Testis (tissue), 3 donors: ENCODE data around the gene NMRAL1. TPM values are rescaled to one million over a fixed set of nuclear protein-coding genes. Genes with fewer than 3 reads are reported as not detected.

Experiments used
- DNase-seq: peaks from one replicate; pipeline ENCODE4 v3.0.0-alpha.2; 2019
- H3K27ac ChIP-seq, 2 donors: fragments of 200-600 bp; sonication (generic); one replicate each; pipeline ENCODE4 v1.5.1; 2019
- H3K27me3 ChIP-seq: fragments of 200-600 bp; sonication (generic); one replicate; pipeline ENCODE4 v1.5.1; 2019
- H3K36me3 ChIP-seq: fragments of 200-600 bp; sonication (generic); one replicate; pipeline ENCODE4 v1.5.1; 2017; ENCODE audit warnings: low read depth; ENCODE audit errors: missing control alignments
- H3K4me1 ChIP-seq: fragments of 200-600 bp; sonication (generic); one replicate; pipeline ENCODE4 v1.5.1; 2019
- H3K4me3 ChIP-seq, 2 donors: fragments of 200-600 bp; sonication (generic); one replicate each; pipeline ENCODE4 v1.5.1; 2017 to 2019
- H3K9me3 ChIP-seq: fragments of 200-600 bp; sonication (generic); one replicate; pipeline ENCODE4 v1.5.1; 2017
- CTCF ChIP-seq, 3 experiments: fragments of 450-650 bp in 2 of 3; fragments of 200-600 bp in 1 of 3; sonication (generic) in 1 of 3; IDR thresholded peaks; one replicate each; pipeline ENCODE4 v1.5.1; 2016 to 2019; ENCODE audit warnings: antibody characterized with exemption in 3 of 3, mild to moderate bottlenecking in 2 of 3, moderate library complexity in 1 of 3
- POLR2A ChIP-seq: fragments of 450-650 bp; IDR thresholded peaks from one replicate; pipeline ENCODE4 v1.6.1; 2017; ENCODE audit warnings: antibody characterized with exemption, mild to moderate bottlenecking, moderate library complexity
- WGBS, 2 donors: methylation state at CpG; one replicate each; pipeline ENCODE4 v1.1.5; 2018; 5-methylcytosine and 5-hydroxymethylcytosine counted together
- intact Hi-C: fragments of 100-400 bp; cut with DNase I; formaldehyde crosslinking; loops from one replicate; pipeline ENCODE4 v1.15.1; 2023; ENCODE audit warnings: low total_unique reads
- polyA plus RNA-seq: library from polyadenylated mRNA; stranded (reverse); fragments of 350-450 nt; fragmentation: Illumina TruSeq; extraction: RNeasy Lipid Tissue Mini Kit (QIAGEN cat#74804); gene quantifications from one replicate; pipeline ENCODE4 v1.2.3, GENCODE V29; 2014; ENCODE audit warnings: low read depth, low replicate concordance; ENCODE audit not compliant: insufficient read depth
- total RNA-seq, 2 donors: library from RNA; depleted of rRNA; stranded (reverse); fragments of >200 nt; gene quantifications; one replicate each; pipeline ENCODE4 v1.2.3, GENCODE V29; 2016

Gene NMRAL1
- total and polyA plus RNA-seq, 3 donors from 2014 or later, result 24.3 to 31.7 (median 27.7) TPM

- WGBS, 2 donors, result 96 to 100% methylated on average over 2 to 7 of the region's 7 CpGs
- H3K4me1 ChIP-seq, result peaks cover 13% of the 10 kb centered on the region
- DNase-seq, result no peak
- TF ChIP-seq POLR2A (no peak), CTCF (IDR thresholded peaks at IDR 0.05) (no peak)
- H3K27ac ChIP-seq, result no peak overlapping the region
- intact Hi-C loops, result no loop called here
- H3K36me3 ChIP-seq, result no peaks in the 10 kb centered on the region
- no peaks in the 10 kb centered on the region for H3K27me3 ChIP-seq
- H3K4me3 ChIP-seq, result no peak overlapping the region
- H3K9me3 ChIP-seq, result no peaks in the 10 kb centered on the region
Observed at GRCh38 chr16:4513881-4514280, 39.5 kb upstream of the NMRAL1 start.

- WGBS, 2 donors, result 85 to 94% methylated on average over 3 to 19 of the region's 19 CpGs
- H3K36me3 ChIP-seq, result no peaks in the 10 kb centered on the region
- H3K27ac ChIP-seq, result no peak overlapping the region
- TF ChIP-seq CTCF (IDR thresholded peaks at IDR 0.05) (no peak), POLR2A (no peak)
- intact Hi-C loops, result no loop called here
- H3K27me3 ChIP-seq, result no peaks in the 10 kb centered on the region
- peaks cover 13% of the 10 kb centered on the region for H3K4me1 ChIP-seq
- no peak for DNase-seq
- H3K9me3 ChIP-seq, result no peaks in the 10 kb centered on the region
- H3K4me3 ChIP-seq, result no peak overlapping the region
Observed at GRCh38 chr16:4513086-4513860, 38.8 kb upstream of the NMRAL1 start.

GRCh38 chr16:4512473-4512872 is 38.0 kb upstream of the NMRAL1 start:
- H3K4me1 ChIP-seq, result peaks cover 13% of the 10 kb centered on the region
- no peaks in the 10 kb centered on the region for H3K9me3 ChIP-seq
- TF ChIP-seq CTCF (IDR thresholded peaks at IDR 0.05) (no peak), POLR2A (no peak)
- intact Hi-C loops, result no loop called here
- no peak overlapping the region for H3K4me3 ChIP-seq
- H3K36me3 ChIP-seq, result no peaks in the 10 kb centered on the region
- DNase-seq, result no peak
- H3K27me3 ChIP-seq, result no peaks in the 10 kb centered on the region
- no peak overlapping the region for H3K27ac ChIP-seq
- 88 to 94% methylated on average over 9 to 10 of the region's 10 CpGs for WGBS, 2 donors

- intact Hi-C loops, result no loop called here
- Histone ChIP-seq H3K27ac (no peak overlapping the region), H3K27me3 (no peaks in the 10 kb centered on the region), H3K36me3 (no peaks in the 10 kb centered on the region), H3K9me3 (no peaks in the 10 kb centered on the region), H3K4me3 (no peak overlapping the region), H3K4me1 (peaks cover 13% of the 10 kb centered on the region)
- TF ChIP-seq CTCF (IDR thresholded peaks at IDR 0.05), result peak; percentile 37 to 46 (median 42)
- no peak for TF ChIP-seq POLR2A
- peak; percentile 76 for DNase-seq
- WGBS, 2 donors, result 75 to 87% methylated on average over 8 to 9 of the region's 9 CpGs
Observed at GRCh38 chr16:4511441-4512082, 37.1 kb upstream of the NMRAL1 start.
